Keratinocyte (primary cell): ENCODE measurements around the gene CFL2. TPM values are rescaled to one million over a fixed set of nuclear protein-coding genes. Genes with fewer than 3 reads are reported as not detected.
A peak's percentile ranks its signal among the peaks of the same experiment; 100 is the strongest.

Source experiments
- DNase-seq: peaks from one replicate; pipeline ENCODE4 v3.0.0-alpha.2; 2011; ENCODE audit warnings: low read depth, missing footprints, low spot score
- FAIRE-seq: peaks from 2 replicates; lab custom pipeline; 2011; peaks lifted over from hg19 to GRCh38; lab: Jason Lieb, UNC
- H2AFZ ChIP-seq: 2 replicates; pipeline ENCODE4 v1.6.0; 2012; ENCODE audit warnings: low read length, control low read depth, inconsistent platforms; ENCODE audit not compliant: control insufficient read depth
- H3K27ac ChIP-seq: 2 replicates; pipeline ENCODE4 v1.5.1; 2011; ENCODE audit warnings: low read length; ENCODE audit not compliant: control insufficient read depth, insufficient read depth
- H3K27me3 ChIP-seq: 3 replicates; pipeline ENCODE4 v1.6.0; 2011; ENCODE audit warnings: low read length; ENCODE audit not compliant: control insufficient read depth, insufficient read depth; ENCODE audit errors: extremely low read depth
- H3K36me3 ChIP-seq, 2 experiments: 2 replicates in 1 of 2; 3 replicates in 1 of 2; pipeline ENCODE4 v1.5.1; 2011; ENCODE audit warnings: low read length in 2 of 2, mild to moderate bottlenecking in 1 of 2; ENCODE audit not compliant: control insufficient read depth in 2 of 2, insufficient read depth in 2 of 2; ENCODE audit errors: extremely low read depth in 1 of 2
- H3K4me1 ChIP-seq: 3 replicates; pipeline ENCODE4 v1.5.1; 2011; ENCODE audit warnings: low read length; ENCODE audit not compliant: control insufficient read depth, insufficient read depth; ENCODE audit errors: extremely low read depth
- H3K4me2 ChIP-seq: 3 replicates; pipeline ENCODE4 v1.6.0; 2011; ENCODE audit warnings: low read depth, low read length; ENCODE audit not compliant: control insufficient read depth, insufficient read depth; ENCODE audit errors: extremely low read depth
- H3K4me3 ChIP-seq, 3 experiments: fragments of 200-600 bp in 1 of 3; sonication (generic) in 1 of 3; 2 replicates in 2 of 3; 3 replicates in 1 of 3; pipeline ENCODE4 v1.5.1; 2011 to 2016; ENCODE audit warnings: low read length in 3 of 3, mild to moderate bottlenecking in 3 of 3, control low read depth in 2 of 3, inconsistent platforms in 1 of 3, low read depth in 1 of 3, mixed read lengths in 1 of 3, mixed run types in 1 of 3, moderate library complexity in 1 of 3; ENCODE audit not compliant: control insufficient read depth in 2 of 3, insufficient read depth in 2 of 3; ENCODE audit errors: extremely low read depth in 1 of 3
- H3K79me2 ChIP-seq: 2 replicates; pipeline ENCODE4 v1.6.0; 2012; ENCODE audit warnings: low read length; ENCODE audit not compliant: control insufficient read depth, insufficient read depth
- H3K9ac ChIP-seq: 3 replicates; pipeline ENCODE4 v1.6.0; 2011; ENCODE audit warnings: low read length; ENCODE audit not compliant: control insufficient read depth, insufficient read depth; ENCODE audit errors: extremely low read depth
- H3K9me1 ChIP-seq: 3 replicates; pipeline ENCODE4 v1.6.0; 2011; ENCODE audit warnings: low read length; ENCODE audit not compliant: control insufficient read depth, insufficient read depth; ENCODE audit errors: extremely low read depth
- H3K9me3 ChIP-seq: 2 replicates; pipeline ENCODE4 v1.5.1; 2012; ENCODE audit warnings: low read depth, low read length; ENCODE audit not compliant: control insufficient read depth
- H4K20me1 ChIP-seq: 3 replicates; pipeline ENCODE4 v1.6.0; 2011; ENCODE audit warnings: low read length; ENCODE audit not compliant: control insufficient read depth, insufficient read depth; ENCODE audit errors: extremely low read depth
- CTCF ChIP-seq, 3 experiments: IDR thresholded peaks in 1 of 3; conservative IDR thresholded peaks in 1 of 3; optimal IDR thresholded peaks in 1 of 3; 2 replicates in 2 of 3; 3 replicates in 1 of 3; pipeline versions ENCODE3 to v1.5.1; 2011; ENCODE audit warnings: low read length in 3 of 3, mild to moderate bottlenecking in 3 of 3, moderate library complexity in 2 of 3, control low read depth in 1 of 3, inconsistent platforms in 1 of 3; ENCODE audit not compliant: insufficient read depth in 2 of 3; ENCODE audit errors: extremely low read depth in 1 of 3
- EZH2 ChIP-seq: IDR thresholded peaks from one replicate; pipeline ENCODE4 v1.6.1; 2012; ENCODE audit warnings: inconsistent platforms, mild to moderate bottlenecking, low read length, moderate library complexity
- dilution Hi-C: fragments of 300-500 bp; cut with MboI; formaldehyde crosslinking; loops from one replicate; pipeline ENCODE4 v1.7.0; 2020; ENCODE audit warnings: low sequenced_read_pairs; ENCODE audit not compliant: extremely low pct_ligation_motif_present
- polyA plus RNA-seq, 5 experiments: library from polyadenylated mRNA; depleted of rRNA in 3 of 5; stranded (reverse) in 3 of 5; stranded (forward) in 1 of 5; unstranded in 1 of 5; fragments of >200 nt; gene quantifications; 1 replicate in 1 of 5; 2 replicates in 3 of 5; 3 replicates in 1 of 5; pipeline versions ENCODE4 v1.2.1 to v1.2.3, GENCODE V29; 2011 to 2012; ENCODE audit warnings: missing spikeins in 2 of 5, low read depth in 1 of 5, low replicate concordance in 1 of 5

CFL2 gene
- polyA plus RNA-seq, 1 donor (not counting 4 experiments of a cell fraction or from before 2014, with no cell fraction given): 30.5 TPM

GRCh38 chr14:34693228-34693939 is 21.0 kb downstream of the CFL2 start:
- Histone ChIP-seq H3K36me3 (no peaks in the 10 kb centered on the region), H3K9me1 (no peaks in the 10 kb centered on the region), H2AFZ (peak overlapping the region; percentile 72), H3K4me1 (peaks cover 7% of the 10 kb centered on the region), H4K20me1 (no peaks in the 10 kb centered on the region), H3K9me3 (no peaks in the 10 kb centered on the region), H3K27ac (peak overlapping the region; percentile 6), H3K4me3 (peak overlapping the region in 2 of 3 experiments; percentile 8 to 42), H3K4me2 (peak overlapping the region; percentile 62), H3K9ac (peak overlapping the region; percentile 18), H3K79me2 (no peaks in the 10 kb centered on the region), H3K27me3 (no peaks in the 10 kb centered on the region)
- dilution Hi-C loops: no loop called here
- FAIRE-seq: no peak
- TF ChIP-seq CTCF (optimal IDR thresholded peaks at IDR 0.05 in 1 of 3, IDR thresholded peaks at IDR 0.05 in 1 of 3, conservative IDR thresholded peaks at IDR 0.05 in 1 of 3; ENCODE audit: extremely low read depth in 1 of 3, insufficient read depth in 2 of 3, low read length in 3 of 3) (no peak), EZH2 (no peak)
- no peak for DNase-seq

- FAIRE-seq (peak; percentile 13), DNase-seq (no peak)
- Histone ChIP-seq H3K4me3 (peak overlapping the region in 2 of 3 experiments; percentile 8 to 42), H4K20me1 (no peaks in the 10 kb centered on the region), H3K9me1 (no peaks in the 10 kb centered on the region), H3K79me2 (no peaks in the 10 kb centered on the region), H2AFZ (peak overlapping the region; percentile 72), H3K36me3 (no peaks in the 10 kb centered on the region), H3K27me3 (no peaks in the 10 kb centered on the region), H3K27ac (peak overlapping the region; percentile 6), H3K4me1 (peaks cover 7% of the 10 kb centered on the region), H3K9me3 (no peaks in the 10 kb centered on the region), H3K9ac (no peak overlapping the region), H3K4me2 (peak overlapping the region; percentile 62)
- TF ChIP-seq EZH2 (no peak), CTCF (optimal IDR thresholded peaks at IDR 0.05 in 1 of 3, IDR thresholded peaks at IDR 0.05 in 1 of 3, conservative IDR thresholded peaks at IDR 0.05 in 1 of 3; ENCODE audit: extremely low read depth in 1 of 3, insufficient read depth in 2 of 3, low read length in 3 of 3) (no peak)
- dilution Hi-C loops: no loop called here
Measured at GRCh38 chr14:34692898-34693227, 21.5 kb downstream of the CFL2 start.
